Measurements from ENCODE around the gene LRRC15.

GRCh38 chr3:194315965-194316361 lies 53.6 kb downstream of the LRRC15 start:
- TF ChIP-seq POLR2A (IDR thresholded peaks at IDR 0.05; ENCODE audit: extremely low read depth, insufficient read length) (no peak), CTCF (IDR thresholded peaks at IDR 0.05; ENCODE audit: low read depth, low read length) (no peak), MAX (IDR thresholded peaks at IDR 0.05; ENCODE audit: low read depth, low read length) (no peak)

All from NB4 (cell line).